Panc1 (cell line): Measurements from ENCODE around the gene NHS. TPM values are rescaled to one million over a fixed set of nuclear protein-coding genes. Genes with fewer than 3 reads are reported as not detected.

ENCODE experiments used
- ATAC-seq: fragments of 200-7000 bp; cut with Tn5 transposase; 2 replicates; pipeline ENCODE4 v1.9.1; 2020; ENCODE audit warnings: mild to moderate bottlenecking, moderate library complexity
- BruUV-seq: library from RNA; stranded (reverse); fragments of 400-500 nt; replicated peaks from 2 replicates; lab custom pipeline; 2021; lab: Mats Ljungman, UMichigan
- CTCF ChIA-PET: fragments of 300-600 bp; sonication (Branson Sonifier 250); formaldehyde crosslinking; loops from one replicate; lab custom pipeline; 2022; ENCODE audit warnings: antibody characterized with exemption; lab: Charles Lee
- POLR2A ChIA-PET: fragments of 300-600 bp; sonication (Branson Sonifier 250); formaldehyde crosslinking; loops from one replicate; lab custom pipeline; 2022; ENCODE audit warnings: antibody characterized with exemption; lab: Charles Lee
- DNase-seq: peaks from one replicate; pipeline ENCODE4 v3.0.0-alpha.2; 2010; ENCODE audit warnings: low read depth, low spot score
- H3K27ac ChIP-seq: 2 replicates; pipeline ENCODE4 v1.5.1; 2011; ENCODE audit warnings: mild to moderate bottlenecking, low read length, inconsistent platforms
- H3K27me3 ChIP-seq: fragments of 200-500 bp; sonication (Bioruptor generic); 2 replicates; pipeline ENCODE4 v1.6.0; 2014; ENCODE audit warnings: low read length, inconsistent platforms; ENCODE audit not compliant: control insufficient read depth, insufficient read depth
- H3K36me3 ChIP-seq: fragments of 200-500 bp; sonication (Bioruptor generic); 2 replicates; pipeline ENCODE4 v1.5.1; 2014; ENCODE audit warnings: inconsistent platforms, mild to moderate bottlenecking, low read length, moderate library complexity; ENCODE audit not compliant: control insufficient read depth, insufficient read depth
- H3K4me1 ChIP-seq: 2 replicates; pipeline ENCODE4 v1.5.1; 2011; ENCODE audit warnings: inconsistent platforms, mild to moderate bottlenecking, low read length, moderate library complexity; ENCODE audit not compliant: control insufficient read depth, insufficient read depth
- H3K4me3 ChIP-seq, 2 experiments: 2 replicates each; pipeline ENCODE4 v1.5.1; 2011 to 2012; ENCODE audit warnings: low read depth in 2 of 2, low read length in 2 of 2, mild to moderate bottlenecking in 2 of 2, inconsistent platforms in 1 of 2, moderate library complexity in 1 of 2
- H3K9me3 ChIP-seq: fragments of 200-500 bp; sonication (Bioruptor generic); 2 replicates; pipeline ENCODE4 v1.5.1; 2014; ENCODE audit warnings: low read depth, mild to moderate bottlenecking, inconsistent platforms, low read length, moderate library complexity; ENCODE audit not compliant: control insufficient read depth, insufficient read depth
- POLR2AphosphoS5 ChIP-seq: IDR thresholded peaks from 2 replicates; pipeline ENCODE4 v1.6.1; 2012; ENCODE audit warnings: mild to moderate bottlenecking, low read depth, low read length, moderate library complexity
- SIN3A ChIP-seq: IDR thresholded peaks from 2 replicates; pipeline ENCODE4 v1.6.1; 2012; ENCODE audit warnings: low read depth, mild to moderate bottlenecking, low read length, moderate library complexity, borderline replicate concordance; ENCODE audit not compliant: insufficient read depth
- TCF7L2 ChIP-seq: IDR thresholded peaks from 2 replicates; pipeline ENCODE4 v1.6.1; 2011; ENCODE audit warnings: mild to moderate bottlenecking, low read depth, low read length, inconsistent platforms
- in situ Hi-C: cut with HindIII; loops from 2 replicates; pipeline ENCODE4 v1.10.0; 2016; ENCODE audit warnings: low sequenced_read_pairs, low pct_unique_long_range_greater_than_20kb
- intact Hi-C: fragments of 100-400 bp; cut with micrococcal nuclease; formaldehyde crosslinking; loops from one replicate; pipeline ENCODE4 v1.10.0; 2022; ENCODE audit not compliant: unreplicated experiment
- total RNA-seq: library from RNA; stranded (reverse); gene quantifications from one replicate; pipeline ENCODE4 v1.2.1, GENCODE V29; 2021; ENCODE audit not compliant: unreplicated experiment
- TF ChIP-seq, protein P1 (sequence below), 2 experiments: IDR thresholded peaks; 2 replicates each; pipeline ENCODE4 v1.6.1; 2011 to 2012; ENCODE audit warnings: low read depth in 2 of 2, control low read depth in 1 of 2, low read length in 1 of 2, mild to moderate bottlenecking in 1 of 2, moderate library complexity in 1 of 2; ENCODE audit not compliant: insufficient read depth in 1 of 2
- TF ChIP-seq, protein P2 (sequence below): fragments of 450-650 bp; IDR thresholded peaks from 2 replicates; pipeline ENCODE4 v1.5.1; 2017; ENCODE audit warnings: mild to moderate bottlenecking

The NHS gene
- total RNA-seq, 1 experiment from 2014 or later = 0.80 TPM

DNA sequence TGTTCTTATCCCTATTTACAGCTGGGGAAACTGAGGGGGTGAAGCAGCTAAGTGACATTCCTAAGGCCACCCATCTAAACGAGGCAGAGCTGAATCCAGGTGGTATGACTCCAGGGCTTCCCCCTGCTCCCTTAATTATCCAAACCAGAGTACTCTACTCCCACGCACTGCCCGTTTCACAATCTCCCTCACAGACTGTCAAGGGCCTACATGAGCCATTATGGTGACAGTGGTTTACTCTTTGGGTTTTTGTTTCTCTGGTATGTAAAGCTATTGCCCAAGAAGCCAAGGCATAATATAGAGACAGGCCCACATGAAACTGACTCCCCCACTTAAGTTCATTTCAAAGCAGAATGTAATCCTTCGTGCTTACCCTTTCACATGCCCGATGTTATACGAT, 95.1 kb downstream of the NHS start:
- no TSS peak for BruUV-seq
- ATAC-seq = no peak
- ChIA-PET POLR2A (no interaction called here), CTCF (no interaction called here)
- TF ChIP-seq TCF7L2 (no peak), SIN3A (no peak), POLR2AphosphoS5 (no peak)
- TF ChIP-seq, protein P1, sequence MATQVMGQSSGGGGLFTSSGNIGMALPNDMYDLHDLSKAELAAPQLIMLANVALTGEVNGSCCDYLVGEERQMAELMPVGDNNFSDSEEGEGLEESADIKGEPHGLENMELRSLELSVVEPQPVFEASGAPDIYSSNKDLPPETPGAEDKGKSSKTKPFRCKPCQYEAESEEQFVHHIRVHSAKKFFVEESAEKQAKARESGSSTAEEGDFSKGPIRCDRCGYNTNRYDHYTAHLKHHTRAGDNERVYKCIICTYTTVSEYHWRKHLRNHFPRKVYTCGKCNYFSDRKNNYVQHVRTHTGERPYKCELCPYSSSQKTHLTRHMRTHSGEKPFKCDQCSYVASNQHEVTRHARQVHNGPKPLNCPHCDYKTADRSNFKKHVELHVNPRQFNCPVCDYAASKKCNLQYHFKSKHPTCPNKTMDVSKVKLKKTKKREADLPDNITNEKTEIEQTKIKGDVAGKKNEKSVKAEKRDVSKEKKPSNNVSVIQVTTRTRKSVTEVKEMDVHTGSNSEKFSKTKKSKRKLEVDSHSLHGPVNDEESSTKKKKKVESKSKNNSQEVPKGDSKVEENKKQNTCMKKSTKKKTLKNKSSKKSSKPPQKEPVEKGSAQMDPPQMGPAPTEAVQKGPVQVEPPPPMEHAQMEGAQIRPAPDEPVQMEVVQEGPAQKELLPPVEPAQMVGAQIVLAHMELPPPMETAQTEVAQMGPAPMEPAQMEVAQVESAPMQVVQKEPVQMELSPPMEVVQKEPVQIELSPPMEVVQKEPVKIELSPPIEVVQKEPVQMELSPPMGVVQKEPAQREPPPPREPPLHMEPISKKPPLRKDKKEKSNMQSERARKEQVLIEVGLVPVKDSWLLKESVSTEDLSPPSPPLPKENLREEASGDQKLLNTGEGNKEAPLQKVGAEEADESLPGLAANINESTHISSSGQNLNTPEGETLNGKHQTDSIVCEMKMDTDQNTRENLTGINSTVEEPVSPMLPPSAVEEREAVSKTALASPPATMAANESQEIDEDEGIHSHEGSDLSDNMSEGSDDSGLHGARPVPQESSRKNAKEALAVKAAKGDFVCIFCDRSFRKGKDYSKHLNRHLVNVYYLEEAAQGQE (IDR thresholded peaks at IDR 0.05; ENCODE audit: insufficient read depth in 1 of 2, low read depth in 2 of 2, low read length in 1 of 2) = no peak
- TF ChIP-seq, protein P2, sequence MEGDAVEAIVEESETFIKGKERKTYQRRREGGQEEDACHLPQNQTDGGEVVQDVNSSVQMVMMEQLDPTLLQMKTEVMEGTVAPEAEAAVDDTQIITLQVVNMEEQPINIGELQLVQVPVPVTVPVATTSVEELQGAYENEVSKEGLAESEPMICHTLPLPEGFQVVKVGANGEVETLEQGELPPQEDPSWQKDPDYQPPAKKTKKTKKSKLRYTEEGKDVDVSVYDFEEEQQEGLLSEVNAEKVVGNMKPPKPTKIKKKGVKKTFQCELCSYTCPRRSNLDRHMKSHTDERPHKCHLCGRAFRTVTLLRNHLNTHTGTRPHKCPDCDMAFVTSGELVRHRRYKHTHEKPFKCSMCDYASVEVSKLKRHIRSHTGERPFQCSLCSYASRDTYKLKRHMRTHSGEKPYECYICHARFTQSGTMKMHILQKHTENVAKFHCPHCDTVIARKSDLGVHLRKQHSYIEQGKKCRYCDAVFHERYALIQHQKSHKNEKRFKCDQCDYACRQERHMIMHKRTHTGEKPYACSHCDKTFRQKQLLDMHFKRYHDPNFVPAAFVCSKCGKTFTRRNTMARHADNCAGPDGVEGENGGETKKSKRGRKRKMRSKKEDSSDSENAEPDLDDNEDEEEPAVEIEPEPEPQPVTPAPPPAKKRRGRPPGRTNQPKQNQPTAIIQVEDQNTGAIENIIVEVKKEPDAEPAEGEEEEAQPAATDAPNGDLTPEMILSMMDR = no peak
- intact Hi-C loops (no loop called here), in situ Hi-C loops (no loop called here)
- no peaks in the 10 kb centered on the region for H3K36me3 ChIP-seq
- H3K4me3 ChIP-seq = no peak overlapping the region
- no peak for DNase-seq
- H3K27ac ChIP-seq = no peak overlapping the region
- H3K27me3 ChIP-seq = no peaks in the 10 kb centered on the region
- H3K9me3 ChIP-seq = no peaks in the 10 kb centered on the region
- H3K4me1 ChIP-seq = no peaks in the 10 kb centered on the region

DNA sequence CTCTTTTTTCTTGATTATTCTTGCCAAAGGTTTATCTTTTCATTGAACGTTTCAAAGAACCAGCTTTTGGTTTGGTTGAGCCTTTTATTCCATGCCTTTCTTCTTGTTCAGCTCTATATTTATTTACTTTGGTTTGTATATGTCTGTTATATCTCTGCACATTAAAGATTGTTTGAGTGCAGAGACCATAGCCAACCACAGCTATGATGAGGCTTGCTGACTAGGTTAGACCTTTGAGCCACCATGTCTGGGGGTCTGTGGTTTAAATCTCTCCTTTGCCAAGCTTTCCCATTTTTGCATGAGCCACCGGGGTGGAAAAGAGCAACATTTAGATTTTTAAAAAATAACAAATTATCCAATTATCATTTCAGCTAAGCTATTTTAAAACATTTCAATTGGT, 96.1 kb downstream of the NHS start:
- no peak for ATAC-seq
- no peak overlapping the region for H3K4me3 ChIP-seq
- H3K36me3 ChIP-seq = no peaks in the 10 kb centered on the region
- no peaks in the 10 kb centered on the region for H3K4me1 ChIP-seq
- in situ Hi-C loops (no loop called here), intact Hi-C loops (no loop called here)
- BruUV-seq = no TSS peak
- no peaks in the 10 kb centered on the region for H3K27me3 ChIP-seq
- no peaks in the 10 kb centered on the region for H3K9me3 ChIP-seq
- POLR2A ChIA-PET = no interaction called here
- no peak for DNase-seq
- no peak for TF ChIP-seq POLR2AphosphoS5
- TF ChIP-seq SIN3A = no peak
- TF ChIP-seq TCF7L2 = no peak
- CTCF ChIA-PET = no interaction called here
- H3K27ac ChIP-seq = no peak overlapping the region

DNA sequence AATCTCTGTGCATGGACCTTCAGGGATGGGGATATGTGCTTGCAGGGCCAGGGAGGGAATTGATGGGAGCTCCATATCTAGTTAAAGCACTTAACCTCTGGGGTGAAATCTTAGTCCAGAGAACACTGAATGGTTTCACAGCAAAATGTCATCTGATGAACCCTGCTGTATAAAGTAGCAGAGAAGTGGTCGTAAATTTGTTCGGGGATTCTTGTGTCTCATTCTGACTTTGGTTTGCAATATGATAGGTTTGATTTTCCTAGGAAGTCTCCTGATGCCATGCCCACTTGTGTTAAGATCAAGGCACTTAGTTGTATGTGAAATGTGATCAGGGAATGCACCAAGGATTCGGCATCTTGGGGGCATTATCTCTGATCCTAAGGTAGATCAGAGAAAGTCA, 96.9 kb downstream of the NHS start:
- no peak overlapping the region for H3K4me3 ChIP-seq
- no peak overlapping the region for H3K27ac ChIP-seq
- CTCF ChIA-PET = no interaction called here
- H3K9me3 ChIP-seq = no peaks in the 10 kb centered on the region
- TF ChIP-seq, protein P2 = no peak
- TF ChIP-seq TCF7L2 = no peak
- no peak for TF ChIP-seq POLR2AphosphoS5
- no peak for TF ChIP-seq SIN3A
- TF ChIP-seq, protein P1 (IDR thresholded peaks at IDR 0.05; ENCODE audit: insufficient read depth in 1 of 2, low read depth in 2 of 2, low read length in 1 of 2) = no peak
- no peaks in the 10 kb centered on the region for H3K27me3 ChIP-seq
- POLR2A ChIA-PET = no interaction called here
- BruUV-seq = no TSS peak
- DNase-seq (no peak), ATAC-seq (no peak)
- intact Hi-C loops = no loop called here
- no peaks in the 10 kb centered on the region for H3K36me3 ChIP-seq
- H3K4me1 ChIP-seq = no peaks in the 10 kb centered on the region
- in situ Hi-C loops = no loop called here
